ENCODE measurements around the gene RNU7-1. TPM values are rescaled to one million over a fixed set of nuclear protein-coding genes. Genes with fewer than 3 reads are reported as not detected.

RNU7-1 gene
- polyA plus RNA-seq, 1 donor: not detected

DNA sequence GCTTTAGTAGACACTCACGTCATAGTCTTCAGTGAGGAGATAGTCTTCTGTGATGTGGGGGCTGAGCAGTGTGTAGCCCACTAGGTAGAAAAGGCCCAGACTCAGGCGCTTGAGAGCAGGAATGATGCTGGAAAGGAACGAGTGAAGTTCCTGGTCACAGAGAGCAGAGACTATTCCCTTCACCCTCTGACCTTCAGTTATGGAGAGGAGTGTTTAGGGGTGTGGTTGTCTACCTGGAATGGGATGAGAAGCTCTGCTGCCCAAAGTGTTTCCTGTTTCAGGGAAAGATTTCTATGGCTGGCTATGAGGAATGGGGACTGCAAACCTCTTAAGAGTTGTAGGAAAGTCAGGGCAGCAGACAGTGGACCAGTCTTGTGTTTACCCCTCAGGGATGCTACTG, 35.8 kb downstream of the RNU7-1 start:
- WGBS (ENCODE audit: insufficient coverage, low lambda C conversion rate): no CpG with 5 or more reads among the region's 3 CpGs
- Histone ChIP-seq H3K4me3 (ENCODE audit: low read length) (no peak overlapping the region), H3K4me1 (ENCODE audit: control insufficient read depth, insufficient read depth, low read length) (peaks cover 46% of the 10 kb centered on the region), H3K27ac (ENCODE audit: low read length) (no peak overlapping the region), H3K9me3 (ENCODE audit: control insufficient read depth, low read depth, low read length) (no peaks in the 10 kb centered on the region), H3K27me3 (ENCODE audit: control insufficient read depth, insufficient read depth, low read length) (no peaks in the 10 kb centered on the region), H3K36me3 (ENCODE audit: control insufficient read depth, insufficient read depth, low read length) (peaks cover 73% of the 10 kb centered on the region)
- DNase-seq: no peak

DNA sequence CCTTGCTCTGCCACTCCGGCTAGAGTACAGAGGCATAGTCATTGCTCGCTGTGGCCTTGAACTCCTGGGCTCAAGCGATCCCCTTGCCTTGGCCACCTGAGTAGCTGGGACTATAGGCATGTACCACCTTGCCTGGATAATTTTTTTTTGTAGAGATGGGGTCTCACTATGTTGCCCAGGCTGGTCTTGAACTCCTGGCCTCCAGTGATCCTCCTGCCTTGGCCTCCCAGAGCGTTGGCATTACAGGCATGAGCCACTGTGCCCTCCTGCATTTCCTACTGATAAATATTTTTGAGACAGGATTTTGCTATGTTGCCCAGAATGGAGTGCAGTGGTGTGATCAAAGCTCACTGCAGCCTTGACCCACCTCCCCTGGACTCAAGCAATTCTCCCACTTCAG, 36.5 kb downstream of the RNU7-1 start:
- peak overlapping the region; percentile 89 for H3K27ac ChIP-seq (ENCODE audit: low read length)
- DNase-seq: no peak
- no peaks in the 10 kb centered on the region for H3K9me3 ChIP-seq (ENCODE audit: control insufficient read depth, low read depth, low read length)
- no peaks in the 10 kb centered on the region for H3K27me3 ChIP-seq (ENCODE audit: control insufficient read depth, insufficient read depth, low read length)
- peaks cover 67% of the 10 kb centered on the region for H3K36me3 ChIP-seq (ENCODE audit: control insufficient read depth, insufficient read depth, low read length)
- no peak overlapping the region for H3K4me3 ChIP-seq (ENCODE audit: low read length)
- WGBS (ENCODE audit: insufficient coverage, low lambda C conversion rate): no CpG with 5 or more reads among the region's 4 CpGs
- H3K4me1 ChIP-seq (ENCODE audit: control insufficient read depth, insufficient read depth, low read length): peaks cover 48% of the 10 kb centered on the region

DNA sequence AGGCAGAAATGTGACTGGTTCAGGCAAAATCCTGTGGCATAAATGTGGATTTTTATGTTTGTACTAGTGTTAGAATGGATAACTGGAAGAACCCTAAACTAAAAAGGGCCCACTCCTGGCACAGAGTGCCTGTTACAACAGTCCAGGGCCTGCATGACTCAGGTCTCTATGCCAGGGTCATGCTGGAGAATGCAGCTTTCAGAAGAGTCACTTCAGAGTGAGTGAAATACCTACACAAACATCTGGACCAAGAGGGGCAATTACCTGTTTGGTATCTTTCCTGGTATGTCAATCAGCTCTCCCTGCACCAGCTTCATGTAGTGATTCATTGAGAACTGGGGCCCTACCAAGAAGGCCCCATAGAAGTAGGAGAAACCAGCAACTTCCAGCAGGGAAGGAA, 37.1 kb downstream of the RNU7-1 start:
- peaks cover 48% of the 10 kb centered on the region for H3K4me1 ChIP-seq (ENCODE audit: control insufficient read depth, insufficient read depth, low read length)
- no peak overlapping the region for H3K4me3 ChIP-seq (ENCODE audit: low read length)
- no peaks in the 10 kb centered on the region for H3K27me3 ChIP-seq (ENCODE audit: control insufficient read depth, insufficient read depth, low read length)
- no peaks in the 10 kb centered on the region for H3K9me3 ChIP-seq (ENCODE audit: control insufficient read depth, low read depth, low read length)
- peak overlapping the region; percentile 89 for H3K27ac ChIP-seq (ENCODE audit: low read length)
- peaks cover 60% of the 10 kb centered on the region for H3K36me3 ChIP-seq (ENCODE audit: control insufficient read depth, insufficient read depth, low read length)
- no peak for DNase-seq

DNA sequence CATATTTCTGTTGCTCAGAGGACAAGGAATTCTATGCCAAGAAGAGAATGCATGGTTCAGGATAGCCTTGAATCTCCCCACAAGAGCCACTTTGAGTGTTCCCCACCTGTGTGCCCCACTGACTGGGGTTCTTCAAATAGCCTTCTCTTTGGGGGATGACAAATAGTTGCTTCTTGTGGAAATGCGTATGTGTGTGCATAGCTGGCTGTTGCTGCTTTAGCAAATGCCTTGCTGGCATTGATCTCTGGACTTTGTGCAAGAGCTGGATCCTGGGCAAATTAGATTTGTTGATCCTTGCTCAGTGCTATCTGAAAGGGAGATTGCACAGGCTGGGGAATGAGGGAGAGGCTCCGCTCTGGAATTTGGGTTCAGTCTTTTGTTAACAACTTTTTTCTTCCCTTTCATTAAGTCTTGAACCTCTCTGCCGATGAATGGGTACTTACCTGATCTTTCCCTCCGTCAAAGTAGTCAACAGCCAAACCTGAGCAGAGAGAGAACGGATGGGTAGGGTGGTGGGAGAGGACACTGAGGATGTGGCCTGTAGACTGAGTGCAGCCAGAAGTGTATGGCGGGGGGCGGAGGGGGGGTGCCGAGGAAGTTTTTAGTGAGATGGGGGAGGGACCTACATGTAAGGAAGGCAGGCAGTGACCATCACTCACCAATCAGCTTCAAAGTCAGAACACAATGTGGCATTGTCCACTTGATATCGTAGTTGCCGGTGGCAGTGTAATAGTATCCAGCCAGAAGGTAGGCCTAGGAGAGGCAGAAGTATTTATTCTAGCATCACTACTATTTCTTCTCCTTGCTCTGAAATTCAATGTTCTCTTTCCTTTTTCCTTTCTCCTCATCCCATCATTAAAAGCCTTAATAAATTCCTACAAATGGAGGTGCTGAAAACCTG, 37.8 kb downstream of the RNU7-1 start:
- peaks cover 54% of the 10 kb centered on the region for H3K36me3 ChIP-seq (ENCODE audit: control insufficient read depth, insufficient read depth, low read length)
- peak overlapping the region; percentile 89 for H3K27ac ChIP-seq (ENCODE audit: low read length)

DNA sequence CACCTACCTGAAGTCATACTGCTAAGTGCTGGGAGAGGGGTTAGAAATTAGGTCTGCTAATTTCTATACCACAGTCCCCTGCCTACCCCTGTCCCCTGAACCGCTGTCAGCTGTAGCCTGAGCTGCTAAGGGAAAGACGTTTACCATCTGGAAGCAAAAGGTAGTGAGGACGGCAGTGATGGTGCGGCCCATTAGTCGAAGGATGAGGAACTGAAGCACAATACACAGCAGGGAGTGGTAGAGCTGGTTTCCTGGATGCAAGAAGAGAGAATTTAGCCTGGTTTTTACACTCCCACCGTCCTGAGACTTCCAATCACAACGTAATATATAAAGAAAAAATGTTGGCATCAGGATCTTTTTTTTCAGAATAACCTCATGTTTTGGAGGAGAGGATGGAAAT, 38.9 kb downstream of the RNU7-1 start:
- H3K4me3 ChIP-seq (ENCODE audit: low read length): no peak overlapping the region
- H3K27me3 ChIP-seq (ENCODE audit: control insufficient read depth, insufficient read depth, low read length): no peaks in the 10 kb centered on the region
- peaks cover 48% of the 10 kb centered on the region for H3K4me1 ChIP-seq (ENCODE audit: control insufficient read depth, insufficient read depth, low read length)
- peak overlapping the region; percentile 89 for H3K27ac ChIP-seq (ENCODE audit: low read length)
- no peaks in the 10 kb centered on the region for H3K9me3 ChIP-seq (ENCODE audit: control insufficient read depth, low read depth, low read length)
- peaks cover 44% of the 10 kb centered on the region for H3K36me3 ChIP-seq (ENCODE audit: control insufficient read depth, insufficient read depth, low read length)
- DNase-seq: no peak
- 89% methylated on average over 4 of the region's 7 CpGs for WGBS (ENCODE audit: insufficient coverage, low lambda C conversion rate)

More for the DNA sequence above, 37.8 kb downstream of the RNU7-1 start:
- Histone ChIP-seq H3K4me1 (ENCODE audit: control insufficient read depth, insufficient read depth, low read length) (peaks cover 48% of the 10 kb centered on the region), H3K27me3 (ENCODE audit: control insufficient read depth, insufficient read depth, low read length) (no peaks in the 10 kb centered on the region), H3K4me3 (ENCODE audit: low read length) (no peak overlapping the region), H3K9me3 (ENCODE audit: control insufficient read depth, low read depth, low read length) (no peaks in the 10 kb centered on the region)
- 40% methylated on average over 1 of the region's 10 CpGs for WGBS (ENCODE audit: insufficient coverage, low lambda C conversion rate)
- peak; percentile 78 to 88 for DNase-seq

DNA sequence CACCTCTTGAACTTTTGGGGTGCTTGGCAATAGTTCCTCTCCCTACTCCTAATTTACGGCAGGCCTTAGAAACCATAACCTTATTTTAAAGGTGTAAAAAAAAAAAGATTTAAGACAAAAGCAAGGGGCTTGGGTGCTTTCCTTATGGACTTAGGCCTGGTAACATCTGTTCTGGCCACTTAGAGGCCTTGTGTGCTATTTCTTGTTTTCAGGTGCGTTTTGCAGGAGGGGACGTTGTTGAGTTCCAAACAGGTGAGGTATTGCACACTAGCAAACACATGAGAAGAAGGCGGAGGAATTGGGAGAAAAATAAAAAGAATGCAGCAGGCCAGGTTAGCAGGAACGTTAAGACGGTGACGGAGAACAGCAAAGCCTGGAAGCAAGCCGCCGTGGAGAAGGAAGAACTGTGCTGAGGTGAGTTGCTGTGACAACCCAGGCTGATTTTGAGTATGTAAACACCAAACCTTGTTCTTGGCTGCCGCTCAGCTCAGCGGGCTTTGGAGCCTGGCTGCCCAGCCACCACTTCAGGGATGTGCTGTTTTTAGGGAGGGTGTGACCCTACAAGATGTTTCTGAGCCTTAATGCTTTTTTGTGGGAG, 44.4 kb downstream of the RNU7-1 start:
- H3K9me3 ChIP-seq (ENCODE audit: control insufficient read depth, low read depth, low read length): no peaks in the 10 kb centered on the region
- no peak for DNase-seq
- H3K4me3 ChIP-seq (ENCODE audit: low read length): no peak overlapping the region
- H3K4me1 ChIP-seq (ENCODE audit: control insufficient read depth, insufficient read depth, low read length): peaks cover 10% of the 10 kb centered on the region
- 53% methylated on average over 7 of the region's 11 CpGs for WGBS (ENCODE audit: insufficient coverage, low lambda C conversion rate)
- no peaks in the 10 kb centered on the region for H3K27me3 ChIP-seq (ENCODE audit: control insufficient read depth, insufficient read depth, low read length)
- peaks cover 22% of the 10 kb centered on the region for H3K36me3 ChIP-seq (ENCODE audit: control insufficient read depth, insufficient read depth, low read length)
- no peak overlapping the region for H3K27ac ChIP-seq (ENCODE audit: low read length)

Other genes with a start within 250 kb of the RNU7-1 start
- gene PIANP, start 243.0 kb upstream of the RNU7-1 start, polyA plus RNA-seq: 5.4 TPM
- 42.2 TPM for gene COPS7A, start 219.8 kb upstream of the RNU7-1 start, polyA plus RNA-seq
- 174 TPM for gene MLF2, start 190.7 kb upstream of the RNU7-1 start, polyA plus RNA-seq
- 242 TPM for gene PTMS, start 177.5 kb upstream of the RNU7-1 start, polyA plus RNA-seq
- 2.1 TPM for gene LAG3, start 171.3 kb upstream of the RNU7-1 start, polyA plus RNA-seq
- 17.4 TPM for gene CD4, start 154.3 kb upstream of the RNU7-1 start, polyA plus RNA-seq
- 7.9 TPM for gene GPR162, start 122.0 kb upstream of the RNU7-1 start, polyA plus RNA-seq
- gene P3H3, start 115.4 kb upstream of the RNU7-1 start, polyA plus RNA-seq: 15.6 TPM
- gene GNB3, start 102.9 kb upstream of the RNU7-1 start, polyA plus RNA-seq: 5.9 TPM
- gene CDCA3, start 92.5 kb upstream of the RNU7-1 start, polyA plus RNA-seq: 29.1 TPM
- gene USP5, start 91.7 kb upstream of the RNU7-1 start, polyA plus RNA-seq: 49.7 TPM
- gene TPI1, start 76.3 kb upstream of the RNU7-1 start, polyA plus RNA-seq: 564 TPM
- gene SPSB2, start 70.5 kb upstream of the RNU7-1 start, polyA plus RNA-seq: 15.3 TPM
- gene LRRC23, start 39.0 kb upstream of the RNU7-1 start, polyA plus RNA-seq: 8.2 TPM
- gene ENO2, start 29.2 kb upstream of the RNU7-1 start, polyA plus RNA-seq: 18.6 TPM
- 66.6 TPM for gene ATN1, start 15.9 kb upstream of the RNU7-1 start, polyA plus RNA-seq
- 141 TPM for gene C12orf57, start 206 bp downstream of the RNU7-1 start, polyA plus RNA-seq
- gene PTPN6, start 7.5 kb downstream of the RNU7-1 start, polyA plus RNA-seq: 34.6 TPM
- 225 TPM for gene PHB2, start 26.8 kb downstream of the RNU7-1 start, polyA plus RNA-seq
- gene EMG1, start 27.1 kb downstream of the RNU7-1 start, polyA plus RNA-seq: 38.8 TPM
- gene LPCAT3, start 74.7 kb downstream of the RNU7-1 start, polyA plus RNA-seq: 81.6 TPM
- gene C1S, start 116.9 kb downstream of the RNU7-1 start, polyA plus RNA-seq: 80.5 TPM
- 56.5 TPM for gene C1R, start 148.6 kb downstream of the RNU7-1 start, polyA plus RNA-seq
- 76.8 TPM for gene C1RL, start 165.4 kb downstream of the RNU7-1 start, polyA plus RNA-seq
- 25.7 TPM for gene RBP5, start 185.1 kb downstream of the RNU7-1 start, polyA plus RNA-seq
- gene CLSTN3, start 186.6 kb downstream of the RNU7-1 start, polyA plus RNA-seq: 71.7 TPM
- gene PEX5, start 245.9 kb downstream of the RNU7-1 start, polyA plus RNA-seq: 38.7 TPM

Data from large intestine (tissue), 3 donors.